ENCODE data around the gene SLC24A4.

The SLC24A4 gene

DNA sequence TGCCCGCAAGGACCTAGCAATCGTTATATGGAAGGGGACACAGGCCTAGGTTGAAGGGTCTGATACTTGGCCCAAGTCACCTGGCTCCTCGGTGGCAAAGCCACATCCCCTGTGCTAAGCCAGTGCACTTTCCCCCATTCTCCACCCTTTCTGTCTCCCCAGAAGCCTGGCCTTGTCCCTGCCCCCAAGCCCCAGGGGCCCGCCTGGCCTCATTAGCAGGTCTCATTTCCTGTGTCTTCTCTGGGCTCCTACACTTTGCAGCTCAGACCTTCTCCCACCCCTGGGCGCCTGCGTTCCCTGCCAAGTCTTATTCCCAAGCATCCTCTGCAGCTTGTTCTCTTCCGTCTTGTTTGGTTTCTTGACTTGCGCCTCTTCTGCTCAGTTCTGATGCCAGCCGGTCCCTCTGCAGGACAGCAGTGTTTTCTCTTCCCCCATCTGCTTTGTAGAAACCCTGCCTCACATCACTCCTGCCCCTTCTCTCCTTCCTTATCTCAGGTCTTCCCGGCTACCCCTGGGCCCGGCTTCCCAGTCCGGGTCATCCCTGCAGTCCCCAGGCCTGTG, 66.7 kb downstream of the SLC24A4 start:
- TF ChIP-seq, protein P1, sequence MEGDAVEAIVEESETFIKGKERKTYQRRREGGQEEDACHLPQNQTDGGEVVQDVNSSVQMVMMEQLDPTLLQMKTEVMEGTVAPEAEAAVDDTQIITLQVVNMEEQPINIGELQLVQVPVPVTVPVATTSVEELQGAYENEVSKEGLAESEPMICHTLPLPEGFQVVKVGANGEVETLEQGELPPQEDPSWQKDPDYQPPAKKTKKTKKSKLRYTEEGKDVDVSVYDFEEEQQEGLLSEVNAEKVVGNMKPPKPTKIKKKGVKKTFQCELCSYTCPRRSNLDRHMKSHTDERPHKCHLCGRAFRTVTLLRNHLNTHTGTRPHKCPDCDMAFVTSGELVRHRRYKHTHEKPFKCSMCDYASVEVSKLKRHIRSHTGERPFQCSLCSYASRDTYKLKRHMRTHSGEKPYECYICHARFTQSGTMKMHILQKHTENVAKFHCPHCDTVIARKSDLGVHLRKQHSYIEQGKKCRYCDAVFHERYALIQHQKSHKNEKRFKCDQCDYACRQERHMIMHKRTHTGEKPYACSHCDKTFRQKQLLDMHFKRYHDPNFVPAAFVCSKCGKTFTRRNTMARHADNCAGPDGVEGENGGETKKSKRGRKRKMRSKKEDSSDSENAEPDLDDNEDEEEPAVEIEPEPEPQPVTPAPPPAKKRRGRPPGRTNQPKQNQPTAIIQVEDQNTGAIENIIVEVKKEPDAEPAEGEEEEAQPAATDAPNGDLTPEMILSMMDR (conservative IDR thresholded peaks at IDR 0.05; ENCODE audit: low read length): no peak
- H3K4me3 ChIP-seq (ENCODE audit: low read length): no peak overlapping the region
- DNase-seq (ENCODE audit: low read depth): no peak

DNA sequence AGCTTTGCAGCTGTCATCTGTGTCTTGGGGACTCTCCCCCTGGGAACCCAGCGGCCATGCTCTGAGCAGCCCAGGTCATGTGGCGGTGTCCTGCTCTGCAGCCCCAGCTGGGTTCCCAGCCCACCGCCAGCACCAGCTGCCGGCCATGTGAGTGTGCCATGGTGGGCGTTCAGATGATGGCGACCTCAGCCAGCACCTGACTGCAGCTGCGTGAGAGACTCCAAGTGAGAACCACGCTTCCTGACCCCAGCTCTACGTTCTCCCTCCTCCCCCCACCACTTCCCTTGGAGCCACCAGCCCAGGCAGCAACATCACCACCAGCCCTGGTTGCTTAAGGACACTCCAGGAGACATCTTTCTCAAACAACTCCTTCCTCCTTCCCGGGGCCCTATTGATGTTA, 68.8 kb downstream of the SLC24A4 start:
- TF ChIP-seq, protein P1 (conservative IDR thresholded peaks at IDR 0.05; ENCODE audit: low read length): no peak
- no peak overlapping the region for H3K4me3 ChIP-seq (ENCODE audit: low read length)
- no peak for DNase-seq (ENCODE audit: low read depth)

DNA sequence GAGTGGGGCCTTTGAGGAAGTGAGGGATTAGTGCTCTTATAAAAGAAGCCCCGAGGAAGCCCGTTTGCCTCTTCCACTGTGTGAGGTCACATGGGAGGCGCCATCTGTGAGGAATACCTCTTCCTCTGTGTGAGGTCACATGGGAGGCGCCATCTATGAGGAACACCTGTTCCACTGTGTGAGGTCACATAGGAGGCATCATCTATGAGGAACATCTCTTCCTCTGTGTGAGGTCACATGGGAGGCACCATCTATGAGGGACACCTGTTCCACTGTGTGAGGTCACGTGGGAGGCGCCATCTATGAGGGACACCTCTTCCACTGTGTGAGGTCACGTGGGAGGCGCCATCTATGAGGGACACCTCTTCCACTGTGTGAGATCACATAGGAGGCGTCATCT, 69.7 kb downstream of the SLC24A4 start:
- no peak for DNase-seq (ENCODE audit: low read depth)
- TF ChIP-seq, protein P1 (conservative IDR thresholded peaks at IDR 0.05; ENCODE audit: low read length): no peak
- H3K4me3 ChIP-seq (ENCODE audit: low read length): no peak overlapping the region

DNA sequence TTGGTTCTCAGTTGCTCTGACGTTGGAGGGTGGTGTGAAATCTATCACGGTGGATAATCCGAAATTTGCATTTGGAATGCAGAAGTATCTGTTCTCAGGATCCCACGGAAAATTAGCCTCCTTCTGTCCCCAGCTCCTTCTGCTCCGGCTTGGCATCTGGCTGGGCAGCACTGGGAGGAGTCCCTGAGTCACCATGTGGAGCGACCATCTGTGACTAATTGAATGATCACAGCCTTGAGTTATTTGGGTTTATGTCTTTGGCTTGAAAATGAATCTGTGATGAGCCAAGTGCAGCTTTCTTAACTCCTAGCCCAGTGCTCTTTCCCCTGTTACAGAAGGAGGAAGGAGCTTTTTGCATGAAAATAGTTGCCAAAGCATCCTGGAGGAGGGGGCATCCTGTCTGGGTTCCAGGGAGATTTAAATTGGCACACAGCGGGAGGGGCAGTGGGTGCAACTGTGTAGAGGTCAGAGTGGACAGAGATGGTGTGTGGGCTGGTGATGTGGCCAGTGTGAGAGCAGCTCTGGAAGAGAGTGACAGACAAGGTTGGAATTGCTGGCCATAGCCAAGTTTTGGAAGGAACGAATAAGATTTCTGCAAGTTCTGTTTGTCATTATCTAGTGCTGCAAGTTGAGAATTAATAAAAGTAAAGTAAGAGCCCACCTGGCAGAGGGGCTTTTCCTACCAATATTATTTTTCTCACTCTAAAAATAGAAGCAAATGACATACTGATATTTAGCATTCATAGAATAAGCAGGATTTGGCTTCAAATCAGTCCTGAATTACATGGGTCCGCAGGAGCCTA, 74.4 kb downstream of the SLC24A4 start:
- TF ChIP-seq, protein P1 (conservative IDR thresholded peaks at IDR 0.05; ENCODE audit: low read length): no peak
- DNase-seq (ENCODE audit: low read depth): peak; percentile 78

DNA sequence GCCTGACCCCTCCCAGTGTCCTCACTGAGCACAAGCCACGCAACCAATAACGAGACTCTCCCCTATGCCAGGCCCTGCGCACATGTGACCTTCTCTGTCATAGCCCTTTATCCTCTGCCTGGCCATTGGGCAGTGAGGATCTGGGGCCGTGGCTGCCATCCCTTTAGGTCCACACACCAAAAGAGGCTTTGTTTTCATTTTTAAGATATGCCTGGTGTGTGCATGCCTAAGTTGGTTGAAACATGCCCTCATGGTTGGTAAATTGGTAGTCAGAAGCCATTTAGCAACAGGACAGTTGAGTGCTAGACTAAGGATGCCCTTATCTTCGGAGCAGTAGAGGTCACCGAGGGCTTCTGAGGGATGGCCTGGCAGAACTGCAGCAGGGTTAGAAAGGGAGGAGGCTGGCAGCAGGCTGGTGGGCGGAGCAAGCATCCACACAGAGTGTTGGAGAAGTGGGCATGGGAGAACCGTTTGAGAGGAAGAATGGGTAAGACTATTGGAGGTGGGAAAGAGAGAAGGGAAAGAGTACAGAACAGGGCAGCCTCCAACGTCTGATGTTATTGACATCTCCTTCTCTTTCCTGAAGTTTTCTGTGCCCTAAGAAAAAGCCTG, 75.1 kb downstream of the SLC24A4 start:
- DNase-seq (ENCODE audit: low read depth): no peak
- TF ChIP-seq, protein P1 (conservative IDR thresholded peaks at IDR 0.05; ENCODE audit: low read length): no peak
- H3K4me3 ChIP-seq (ENCODE audit: low read length): no peak overlapping the region

More for the DNA sequence above, 74.4 kb downstream of the SLC24A4 start:
- H3K4me3 ChIP-seq (ENCODE audit: low read length): no peak overlapping the region

DNA sequence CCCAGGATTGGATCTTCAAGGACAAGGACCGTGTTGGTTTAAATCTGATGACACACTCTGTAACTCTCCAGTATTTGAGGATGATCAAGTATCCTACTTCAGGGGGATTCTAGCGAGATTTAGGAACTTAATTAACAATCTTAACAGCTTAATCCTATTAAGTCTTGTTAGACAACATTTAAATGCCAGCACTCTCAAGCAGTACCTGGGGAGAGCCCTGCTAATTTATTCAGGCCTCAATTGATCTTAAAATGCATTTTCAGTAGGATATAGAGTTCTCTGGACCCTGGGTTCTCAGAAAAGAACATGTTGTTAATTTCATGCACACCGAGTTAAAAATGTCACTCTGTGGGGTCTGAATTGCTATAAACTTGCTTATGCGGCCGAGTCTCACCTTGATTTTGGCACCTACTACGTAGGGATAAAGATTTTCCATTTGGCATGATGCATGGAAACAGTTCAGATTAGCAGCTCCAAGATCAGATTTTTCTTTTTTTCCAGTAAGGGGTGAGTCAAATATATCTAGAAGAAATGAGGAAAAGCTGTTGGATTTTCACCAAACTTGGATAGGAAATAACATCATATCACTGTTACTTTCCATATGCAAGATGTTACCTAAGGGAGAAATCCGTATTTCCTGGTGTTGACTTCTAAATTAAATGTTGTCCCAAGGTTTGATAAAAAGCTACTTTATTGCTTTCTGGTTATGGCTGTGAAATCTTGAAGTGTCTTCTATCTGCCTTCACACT, 76.1 kb downstream of the SLC24A4 start:
- DNase-seq (ENCODE audit: low read depth): no peak
- TF ChIP-seq, protein P1 (conservative IDR thresholded peaks at IDR 0.05; ENCODE audit: low read length): no peak
- no peak overlapping the region for H3K4me3 ChIP-seq (ENCODE audit: low read length)
